AG04450 (cell line): Measurements from ENCODE around the gene E2F8. TPM values are rescaled to one million over a fixed set of nuclear protein-coding genes. Genes with fewer than 3 reads are reported as not detected.

Experiments
- CTCF ChIA-PET: fragments of 300-600, 350-600 bp; formaldehyde crosslinking; extraction: SDS; loops from one replicate; lab custom pipeline; 2022; ENCODE audit warnings: antibody characterized with exemption, inconsistent platforms; lab: Charles Lee
- POLR2A ChIA-PET: fragments of 350-600 bp; formaldehyde crosslinking; extraction: SDS; loops from one replicate; lab custom pipeline; 2021; ENCODE audit warnings: antibody characterized with exemption, inconsistent platforms; lab: Yijun Ruan, JAX
- DNase-seq: peaks from one replicate; pipeline ENCODE4 v3.0.0-alpha.2; 2011; ENCODE audit warnings: low read depth, low spot score
- H3K27ac ChIP-seq: one replicate; pipeline ENCODE4 v1.5.1; 2012; ENCODE audit warnings: low read depth, low read length, control low read depth
- H3K27me3 ChIP-seq: one replicate; pipeline ENCODE4 v1.6.0; 2012; ENCODE audit warnings: low read length; ENCODE audit not compliant: control insufficient read depth, insufficient read depth
- H3K4me3 ChIP-seq: 2 replicates; pipeline ENCODE4 v1.5.1; 2011; ENCODE audit warnings: mild to moderate bottlenecking, low read depth, low read length, control low read depth
- H3K9me3 ChIP-seq: 2 replicates; pipeline ENCODE4 v1.5.1; 2012; ENCODE audit warnings: low read length; ENCODE audit not compliant: control insufficient read depth, insufficient read depth
- CTCF ChIP-seq: IDR thresholded peaks from 2 replicates; pipeline ENCODE4 v1.5.1; 2011; ENCODE audit warnings: low read depth, low read length, control low read depth, inconsistent platforms
- polyA plus RNA-seq: library from polyadenylated mRNA; depleted of rRNA; stranded (reverse); fragments of >200 nt; gene quantifications from 2 replicates; pipeline ENCODE4 v1.2.3, GENCODE V29; 2011

Gene E2F8
- polyA plus RNA-seq, 1 experiment: 0.98 TPM

GRCh38 chr11:19225581-19225980 lies 15.2 kb downstream of the E2F8 start:
- no peak for TF ChIP-seq CTCF
- no peak for DNase-seq
- H3K4me3 ChIP-seq: no peak overlapping the region
- ChIA-PET POLR2A (no interaction called here), CTCF (no interaction called here)
- no peaks in the 10 kb centered on the region for H3K9me3 ChIP-seq
- no peaks in the 10 kb centered on the region for H3K27me3 ChIP-seq
- H3K27ac ChIP-seq: no peak overlapping the region

- POLR2A ChIA-PET: no interaction called here
- no peak overlapping the region for H3K27ac ChIP-seq
- H3K9me3 ChIP-seq: no peaks in the 10 kb centered on the region
- no peak overlapping the region for H3K4me3 ChIP-seq
- DNase-seq: no peak
- CTCF ChIA-PET: no interaction called here
- no peaks in the 10 kb centered on the region for H3K27me3 ChIP-seq
- TF ChIP-seq CTCF: no peak
These were observed 15.6 kb downstream of the E2F8 start for GRCh38 chr11:19225123-19225522.

DNA sequence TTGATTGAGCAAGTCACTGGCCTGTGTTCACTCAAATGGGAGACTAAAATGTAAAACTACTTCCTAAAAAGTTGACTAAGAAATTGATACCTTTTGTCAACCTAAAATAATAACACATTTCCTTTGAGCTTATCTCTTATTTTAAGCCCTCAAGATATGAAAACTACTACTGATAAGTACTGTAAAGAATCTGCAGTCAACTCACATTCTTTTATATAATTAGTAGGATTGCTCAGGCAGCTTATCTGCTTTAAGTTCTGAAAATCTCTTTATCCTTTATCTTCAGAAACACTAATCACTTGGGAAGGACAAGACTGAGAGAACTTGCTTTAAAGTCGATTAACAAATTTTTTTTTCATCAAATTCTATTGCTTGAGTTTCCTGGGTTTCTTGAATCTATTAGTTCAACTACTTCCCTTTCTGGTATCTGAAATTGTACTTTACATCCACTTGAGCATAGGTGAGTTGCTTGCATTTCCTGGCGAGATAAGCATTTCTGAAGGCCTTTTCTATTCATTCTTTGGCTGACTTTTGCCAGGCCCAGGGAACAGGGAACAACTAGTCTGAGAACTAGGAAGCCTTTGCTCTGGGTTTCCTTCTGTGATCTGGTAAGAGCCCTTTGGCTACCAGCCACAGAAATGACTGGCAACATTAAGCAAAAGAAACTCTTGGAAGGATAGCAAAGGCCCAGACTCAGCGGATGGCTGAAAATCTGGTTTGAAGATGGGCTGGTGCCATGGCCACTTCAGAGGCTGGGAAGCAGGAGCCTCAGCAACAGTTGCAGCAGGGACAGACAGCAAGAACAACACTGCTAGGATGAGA lies 19.6 kb downstream of the E2F8 start:
- H3K27me3 ChIP-seq: peaks cover 10% of the 10 kb centered on the region
- CTCF ChIA-PET: interaction anchor here (1.0 kb wide), 1 partner anchor 150 kb away, joined by 3 read pairs; no protein-coding TSS in a partner anchor
- POLR2A ChIA-PET: no interaction called here
- no peaks in the 10 kb centered on the region for H3K9me3 ChIP-seq
- no peak for TF ChIP-seq CTCF
- no peak overlapping the region for H3K4me3 ChIP-seq
- no peak for DNase-seq
- no peak overlapping the region for H3K27ac ChIP-seq

DNA sequence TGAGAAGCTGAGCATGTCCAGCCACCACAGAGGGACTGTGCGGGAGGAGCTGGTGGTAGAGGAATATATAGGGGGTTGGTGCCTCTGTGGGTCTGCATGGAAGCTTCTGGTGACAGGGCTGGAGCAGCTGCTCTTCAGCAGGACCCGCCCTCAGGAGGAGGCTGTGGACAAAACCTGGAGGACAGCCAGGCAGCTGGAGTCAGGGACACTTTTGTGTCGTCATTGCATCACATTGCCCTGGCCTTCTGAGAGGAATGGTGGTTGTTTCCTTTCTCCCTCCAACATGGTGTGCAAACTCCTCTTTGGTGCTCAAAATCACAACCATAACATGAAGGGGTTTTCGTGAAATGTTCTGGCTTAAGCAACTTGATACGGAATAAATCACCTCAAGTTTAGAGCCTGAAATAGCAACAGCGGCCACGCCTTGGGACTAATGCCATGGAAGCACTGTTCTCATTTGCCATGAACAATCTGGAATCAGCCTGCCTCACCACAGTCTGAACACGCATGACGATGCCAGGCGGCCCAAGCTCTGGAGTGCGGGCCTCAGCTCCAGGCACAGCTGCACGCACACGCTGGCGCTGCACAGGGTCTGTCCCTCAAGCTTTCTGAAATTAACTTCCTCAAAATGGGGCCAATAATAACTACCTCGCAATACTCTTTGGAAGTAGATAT lies 21.8 kb downstream of the E2F8 start:
- no peak for DNase-seq

More for the DNA sequence above, 21.8 kb downstream of the E2F8 start:
- ChIA-PET CTCF (interaction anchor here (1.0 kb wide), 1 partner anchor 148 kb away, joined by 4 read pairs; no protein-coding TSS in a partner anchor), POLR2A (no interaction called here)
- Histone ChIP-seq H3K4me3 (no peak overlapping the region), H3K27me3 (peaks cover 14% of the 10 kb centered on the region), H3K27ac (no peak overlapping the region), H3K9me3 (no peaks in the 10 kb centered on the region)
- TF ChIP-seq CTCF: no peak
